NCI-H446 (cell line): ENCODE measurements around the gene COMMD1.
A peak's percentile ranks its signal among the peaks of the same experiment; 100 is the strongest.
"Not testable (repeated sequence)": the region's sequence is repeated elsewhere in the genome, so short reads cannot be mapped to it uniquely, and the experiment has no call there.

Experiments used
- DNase-seq, 2 experiments: peaks; one replicate each; lab custom pipeline; 2025; lab: John Stamatoyannopoulos, UW

Gene COMMD1

GRCh38 chr2:61962095-61962984 is 56.9 kb downstream of the COMMD1 start:
- no peak for DNase-seq

- no peak for DNase-seq
Measured at GRCh38 chr2:61966087-61966727, 60.7 kb downstream of the COMMD1 start.

GRCh38 chr2:61967262-61967661 is 61.8 kb downstream of the COMMD1 start:
- no peak for DNase-seq

GRCh38 chr2:61969376-61969775 is 63.9 kb downstream of the COMMD1 start:
- DNase-seq = peak; percentile 15 to 18

GRCh38 chr2:61970807-61971556 is 65.5 kb downstream of the COMMD1 start:
- DNase-seq = no peak

- peak; percentile 1 to 46 for DNase-seq
Measured at GRCh38 chr2:61978522-61978921, 73.0 kb downstream of the COMMD1 start.

- DNase-seq = no peak
Measured at GRCh38 chr2:61980758-61981157, 75.3 kb downstream of the COMMD1 start.

GRCh38 chr2:61984682-61985081 is 79.2 kb downstream of the COMMD1 start:
- DNase-seq = no peak

- peak; percentile 29 to 63 for DNase-seq
Measured at GRCh38 chr2:61988462-61989366, 83.2 kb downstream of the COMMD1 start.

GRCh38 chr2:61993422-61994024 is 88.0 kb downstream of the COMMD1 start:
- peak; percentile 27 to 29 for DNase-seq

GRCh38 chr2:61994531-61994930 is 89.1 kb downstream of the COMMD1 start:
- no peak for DNase-seq

- no peak for DNase-seq
Measured at GRCh38 chr2:61995065-61995464, 89.6 kb downstream of the COMMD1 start.

GRCh38 chr2:61995515-61995914 is 90.0 kb downstream of the COMMD1 start:
- no peak for DNase-seq

- no peak for DNase-seq
Measured at GRCh38 chr2:61998426-61998825, 93.0 kb downstream of the COMMD1 start.

GRCh38 chr2:62000538-62000937 is 95.1 kb downstream of the COMMD1 start:
- no peak for DNase-seq

- no peak for DNase-seq
Measured at GRCh38 chr2:62001431-62001830, 96.0 kb downstream of the COMMD1 start.

- not testable (repeated sequence) for DNase-seq
Measured at GRCh38 chr2:62004428-62004827, 99.0 kb downstream of the COMMD1 start.

- no peak for DNase-seq
Measured at GRCh38 chr2:62007555-62007954, 102.1 kb downstream of the COMMD1 start.

- DNase-seq = no peak
Measured at GRCh38 chr2:62010632-62011256, 105.3 kb downstream of the COMMD1 start.

GRCh38 chr2:62013641-62014040 is 108.2 kb downstream of the COMMD1 start:
- DNase-seq = no peak

GRCh38 chr2:62014102-62014501 is 108.6 kb downstream of the COMMD1 start:
- DNase-seq = peak; percentile 94 to 97
